HG02571 (cell line): ENCODE data around the gene MYO15B.

Experiments
- ATAC-seq: cut with Tn5 transposase; IDR thresholded peaks from one replicate; pipeline ENCODE4 v1.9.1; 2021; ENCODE audit warnings: mild to moderate bottlenecking, moderate library complexity; ENCODE audit not compliant: unreplicated experiment

MYO15B gene

DNA sequence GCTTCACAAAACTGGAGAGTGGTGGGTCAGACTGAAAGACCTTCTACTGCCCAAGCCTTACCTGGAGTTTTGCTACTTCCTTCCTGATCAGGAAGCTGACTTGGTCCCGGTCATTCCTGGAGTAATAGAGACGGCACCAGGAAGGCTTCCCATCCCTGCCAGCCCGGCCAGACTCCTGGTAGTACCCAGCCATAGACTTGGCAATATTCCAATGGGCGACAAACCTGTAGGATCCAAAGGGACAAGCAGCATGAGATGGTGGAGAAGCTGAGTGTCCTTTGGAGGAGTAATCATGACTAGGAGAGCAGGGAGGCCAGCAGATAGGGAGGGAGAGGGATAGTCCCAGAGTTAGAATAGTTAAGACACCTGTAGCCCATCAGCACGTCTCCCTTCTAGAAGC, 70.6 kb downstream of the MYO15B start:
- no peak for ATAC-seq

DNA sequence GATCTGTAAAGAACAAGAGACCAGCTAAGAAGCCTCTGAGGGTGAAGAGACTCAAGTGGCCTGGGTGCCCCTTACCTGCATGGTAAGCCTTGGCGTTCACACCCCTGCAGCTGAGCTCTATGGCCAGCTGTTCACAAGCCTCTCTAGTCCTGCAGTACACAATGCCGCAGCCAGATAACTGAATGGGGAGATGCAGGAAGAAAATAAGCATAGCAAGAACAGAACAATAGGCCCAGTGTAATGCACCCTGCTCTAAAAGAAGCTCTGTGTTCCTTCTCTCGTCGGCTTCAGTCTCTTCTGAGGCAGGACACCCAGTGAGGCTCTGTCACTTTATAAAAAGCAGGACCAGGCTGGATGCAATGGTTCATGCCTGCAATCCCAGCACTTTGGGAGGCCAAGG, 73.9 kb downstream of the MYO15B start:
- no peak for ATAC-seq

DNA sequence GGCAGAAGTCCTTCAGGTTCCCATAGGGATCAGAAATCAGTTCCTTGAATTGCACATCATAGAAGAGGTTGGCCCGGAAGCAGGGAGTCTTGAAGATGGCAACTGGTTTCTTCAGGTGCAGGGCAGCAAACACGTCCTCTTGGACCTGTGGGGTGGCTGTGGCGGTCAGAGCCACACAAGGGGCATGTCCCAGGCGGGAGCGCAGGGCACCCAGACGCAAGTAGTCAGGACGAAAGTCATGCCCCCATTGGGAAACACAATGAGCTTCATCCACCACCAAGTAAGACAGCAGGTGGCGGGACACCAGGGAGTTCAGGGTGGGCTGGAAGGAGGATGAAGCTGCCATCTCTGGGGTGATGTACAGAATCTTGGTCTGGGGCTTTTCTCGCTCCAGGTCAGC, 74.9 kb downstream of the MYO15B start:
- no peak for ATAC-seq

DNA sequence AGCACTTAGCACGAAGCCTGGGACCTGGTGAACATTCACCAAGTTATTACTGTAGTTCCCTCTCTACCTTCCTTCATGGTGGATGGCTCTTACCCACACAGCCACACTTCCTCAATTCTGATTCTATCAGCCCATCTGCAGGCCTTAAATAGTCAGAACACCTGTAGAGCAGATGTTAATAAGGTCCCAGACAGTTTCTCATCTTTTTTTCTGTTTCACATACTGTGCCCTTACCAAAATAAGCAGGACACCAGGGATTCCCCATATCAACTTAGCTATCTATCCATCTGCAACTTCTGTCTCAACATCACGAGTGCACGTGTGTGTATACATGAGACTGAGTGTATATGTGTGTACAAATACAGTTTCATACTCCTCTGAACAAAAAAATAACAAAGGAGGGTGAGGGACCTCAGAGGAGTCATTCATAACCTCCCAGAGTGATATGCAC, 76.5 kb downstream of the MYO15B start:
- ATAC-seq, result peak; percentile 45

DNA sequence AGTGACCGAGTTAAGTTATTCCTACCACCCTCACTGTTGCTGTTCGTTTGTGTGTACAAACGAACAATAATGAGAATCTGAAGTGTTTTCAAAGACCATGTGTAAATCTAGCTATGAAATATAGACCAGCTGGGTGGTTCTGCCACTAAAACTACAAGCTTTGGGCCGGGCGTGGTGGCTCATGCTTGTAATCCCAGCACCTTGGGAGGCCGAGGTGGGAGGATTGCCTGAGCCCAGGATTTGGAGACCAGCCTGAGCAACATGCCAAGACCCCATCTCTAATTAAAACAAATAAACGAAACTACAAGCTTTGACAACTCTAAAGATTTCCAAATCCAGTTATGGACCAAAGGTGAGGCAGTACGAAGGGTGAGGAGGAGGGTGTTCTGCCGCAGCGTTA, 78.4 kb downstream of the MYO15B start:
- ATAC-seq, result no peak

DNA sequence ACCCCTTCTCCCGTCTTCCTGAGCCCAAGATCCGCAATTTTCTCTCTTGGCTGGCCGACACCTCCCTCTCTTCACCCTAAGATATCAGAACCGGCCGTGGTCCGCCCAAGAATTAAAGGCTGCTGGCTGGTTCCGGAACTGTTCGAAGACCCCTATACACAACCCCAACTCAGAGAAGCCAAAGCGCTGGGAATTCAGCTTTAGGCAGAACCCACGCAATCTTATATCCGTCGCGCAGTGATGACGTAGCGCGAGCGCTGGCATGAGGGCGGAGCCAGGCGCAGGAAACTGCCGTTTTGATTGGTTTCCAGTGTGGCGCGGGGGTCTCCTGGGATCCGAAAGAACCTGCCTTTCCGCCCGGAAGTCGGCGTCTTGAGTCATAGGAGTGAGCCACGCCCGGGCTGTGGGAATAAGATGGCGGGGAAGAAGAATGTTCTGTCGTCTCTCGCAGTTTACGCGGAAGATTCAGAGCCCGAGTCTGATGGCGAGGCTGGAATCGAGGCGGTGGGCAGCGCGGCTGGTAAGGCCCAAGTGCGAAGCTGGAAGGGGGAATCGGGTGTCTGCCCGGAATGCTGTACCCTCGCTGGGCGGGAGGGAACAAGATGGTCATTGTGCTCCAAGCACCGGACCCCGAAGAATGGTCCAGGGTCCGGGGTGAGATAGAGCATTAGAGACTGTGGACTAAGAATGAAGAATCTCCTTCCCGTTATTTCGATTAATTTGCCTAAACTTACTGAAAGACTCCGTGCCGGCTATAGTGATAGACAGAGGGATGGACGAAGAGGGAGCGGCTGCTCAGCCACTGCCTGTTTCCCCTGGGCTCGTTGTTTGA, 79.6 kb downstream of the MYO15B start, which contains the start of the genes RECQL5 and SAP30BP:
Gene RECQL5 (minus strand): TSS at position 196 of the 832 bp plus-strand sequence. CDS start 597 bp downstream, outside the sequence.
Gene SAP30BP (plus strand): TSS at position 380 of the 832 bp plus-strand sequence. CDS start 35 bp downstream, at position 415.
- peak; percentile 76 for ATAC-seq

DNA sequence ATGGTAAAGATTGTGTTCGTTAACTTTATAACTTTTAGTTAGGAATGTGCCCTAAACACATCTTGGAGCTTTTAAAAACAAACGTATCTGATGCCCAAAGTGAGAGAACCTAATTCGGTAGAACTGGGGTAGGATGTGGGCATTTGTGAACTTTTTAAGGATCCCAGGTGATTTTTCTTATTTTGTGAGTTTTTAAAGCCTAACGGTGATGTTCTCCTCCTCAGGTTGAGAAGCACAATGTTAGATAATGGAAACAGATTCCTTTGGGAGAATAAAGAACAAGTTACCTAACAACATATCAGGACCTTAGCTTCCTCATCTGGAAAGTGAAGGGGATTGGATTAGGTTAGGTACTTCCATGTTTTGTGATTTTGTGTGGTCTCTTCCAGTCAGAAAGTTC, 80.2 kb downstream of the MYO15B start:
- ATAC-seq, result no peak

DNA sequence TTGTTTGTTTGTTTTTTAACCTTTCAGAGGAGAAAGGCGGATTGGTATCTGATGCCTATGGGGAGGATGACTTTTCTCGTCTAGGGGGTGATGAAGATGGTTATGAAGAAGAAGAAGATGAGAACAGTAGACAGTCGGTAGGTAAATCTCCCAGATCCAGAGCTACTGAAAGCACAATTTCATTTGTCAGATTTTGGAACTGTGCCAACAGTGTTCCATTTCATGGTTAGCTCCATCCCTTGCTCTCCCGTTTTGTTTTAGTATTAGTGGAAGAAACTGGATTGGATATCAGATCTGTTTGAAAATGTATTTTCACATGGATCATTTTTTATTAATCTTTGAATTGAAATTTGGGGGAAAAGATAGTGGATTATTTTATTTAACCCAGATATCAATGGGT, 80.9 kb downstream of the MYO15B start:
- no peak for ATAC-seq

DNA sequence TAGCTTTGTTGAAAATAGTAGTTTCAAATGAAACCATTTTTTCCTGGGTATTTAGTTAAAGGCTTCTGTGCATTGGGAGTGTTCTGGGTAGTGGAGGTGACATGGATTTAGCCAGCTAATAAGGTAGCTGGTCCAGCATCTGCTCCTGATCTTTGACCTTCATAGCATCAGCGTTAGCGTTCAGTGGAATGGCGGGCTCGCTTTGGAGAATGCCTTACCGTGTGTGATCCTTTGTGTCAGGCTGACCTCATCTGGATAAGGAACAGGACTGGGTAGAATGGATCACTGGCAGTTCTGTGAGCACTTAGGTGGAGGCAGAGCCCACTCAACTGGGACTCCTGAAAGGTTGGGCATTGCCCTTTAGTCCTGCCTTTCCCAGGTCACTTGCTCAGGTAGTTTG, 83.3 kb downstream of the MYO15B start:
- ATAC-seq, result no peak

DNA sequence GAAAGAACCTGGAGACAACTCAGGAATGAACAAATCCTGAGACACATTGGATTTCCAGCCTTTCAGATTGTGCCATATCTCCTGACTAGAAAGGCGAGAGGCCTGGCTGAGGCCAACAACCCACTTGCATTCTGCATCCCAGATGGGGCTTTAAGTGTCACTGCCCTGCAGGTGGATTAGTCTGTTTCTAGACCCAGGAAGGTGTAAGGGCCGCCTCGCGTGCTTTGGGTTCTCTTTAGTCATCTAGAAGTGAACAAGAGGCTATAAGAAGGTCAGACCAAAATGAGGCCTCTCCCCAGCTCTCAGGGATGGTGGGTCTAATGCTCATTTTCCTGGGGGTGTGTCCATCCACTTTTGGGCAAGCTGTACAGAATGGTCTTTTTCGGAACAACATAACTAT, 84.4 kb downstream of the MYO15B start:
- no peak for ATAC-seq

DNA sequence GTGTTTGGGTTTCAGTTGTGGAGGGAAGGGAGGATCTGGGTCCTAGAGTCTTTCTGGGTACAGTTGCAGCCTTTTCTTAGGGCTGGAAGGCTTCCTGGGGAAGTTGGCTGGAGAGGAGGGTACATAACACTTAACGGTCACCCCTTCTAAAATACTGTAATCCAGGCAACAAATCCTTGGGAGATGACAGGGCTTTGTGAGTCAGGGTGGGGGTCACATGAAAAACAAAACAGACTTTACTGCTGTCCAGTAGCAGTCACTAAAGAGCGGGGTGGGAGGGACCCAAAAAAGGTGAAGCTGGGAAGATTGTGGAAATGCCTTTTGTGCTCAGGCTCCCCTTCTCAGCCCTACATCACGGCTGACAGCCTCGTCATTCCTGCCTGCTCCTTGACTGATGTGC, 85.9 kb downstream of the MYO15B start:
- no peak for ATAC-seq
